Osteoblast (primary cell): ENCODE measurements around the gene FRRS1L. TPM values are rescaled to one million over a fixed set of nuclear protein-coding genes. Genes with fewer than 3 reads are reported as not detected.

Experiments
- DNase-seq: peaks from one replicate; pipeline ENCODE4 v3.0.0; 2011; ENCODE audit warnings: low spot score, mixed read lengths; ENCODE audit not compliant: insufficient read length; ENCODE audit errors: missing footprints
- H2AFZ ChIP-seq: 2 replicates; pipeline ENCODE4 v1.6.0; 2011; ENCODE audit warnings: mild to moderate bottlenecking, low read length
- H3K27ac ChIP-seq: 2 replicates; pipeline ENCODE4 v1.5.1; 2011; ENCODE audit warnings: mild to moderate bottlenecking, low read depth, low read length, moderate library complexity
- H3K27me3 ChIP-seq: 2 replicates; pipeline ENCODE4 v1.6.0; 2012; ENCODE audit warnings: mild to moderate bottlenecking, control low read depth, inconsistent platforms, low read length, moderate library complexity; ENCODE audit not compliant: insufficient read depth
- H3K36me3 ChIP-seq: 2 replicates; pipeline ENCODE4 v1.5.1; 2011; ENCODE audit warnings: mild to moderate bottlenecking, low read length, control low read depth, moderate library complexity; ENCODE audit not compliant: insufficient read depth
- H3K4me1 ChIP-seq: 2 replicates; pipeline ENCODE4 v1.5.1; 2011; ENCODE audit warnings: mild to moderate bottlenecking, low read length, control low read depth, moderate library complexity; ENCODE audit not compliant: insufficient read depth
- H3K4me2 ChIP-seq: 2 replicates; pipeline ENCODE4 v1.6.0; 2011; ENCODE audit warnings: mild to moderate bottlenecking, low read length; ENCODE audit not compliant: insufficient read depth
- H3K4me3 ChIP-seq: fragments of 200-600 bp; sonication (generic); 3 replicates; pipeline ENCODE4 v1.5.1; 2012; ENCODE audit warnings: mild to moderate bottlenecking, low read length, inconsistent platforms; ENCODE audit not compliant: insufficient read depth
- H3K79me2 ChIP-seq: 2 replicates; pipeline ENCODE4 v1.6.0; 2012; ENCODE audit warnings: mild to moderate bottlenecking, low read length, control low read depth, inconsistent platforms; ENCODE audit not compliant: insufficient read depth
- H3K9me3 ChIP-seq: 2 replicates; pipeline ENCODE4 v1.5.1; 2011; ENCODE audit warnings: low read depth, low read length, control low read depth
- H4K20me1 ChIP-seq: 2 replicates; pipeline ENCODE4 v1.6.0; 2012; ENCODE audit warnings: mild to moderate bottlenecking, low read length, control low read depth; ENCODE audit not compliant: insufficient read depth
- total RNA-seq: library from RNA; depleted of rRNA; stranded (reverse); fragments of >200 nt; gene quantifications from 2 replicates; pipeline ENCODE4 v1.2.3, GENCODE V29; 2012
- TF ChIP-seq, protein P1 (sequence below): IDR thresholded peaks from 2 replicates; pipeline ENCODE4 v1.5.1; 2011; ENCODE audit warnings: mild to moderate bottlenecking, low read depth, low read length, moderate library complexity; ENCODE audit errors: extremely low read depth

FRRS1L gene
- total RNA-seq, 1 donor, result 0.36 TPM

DNA sequence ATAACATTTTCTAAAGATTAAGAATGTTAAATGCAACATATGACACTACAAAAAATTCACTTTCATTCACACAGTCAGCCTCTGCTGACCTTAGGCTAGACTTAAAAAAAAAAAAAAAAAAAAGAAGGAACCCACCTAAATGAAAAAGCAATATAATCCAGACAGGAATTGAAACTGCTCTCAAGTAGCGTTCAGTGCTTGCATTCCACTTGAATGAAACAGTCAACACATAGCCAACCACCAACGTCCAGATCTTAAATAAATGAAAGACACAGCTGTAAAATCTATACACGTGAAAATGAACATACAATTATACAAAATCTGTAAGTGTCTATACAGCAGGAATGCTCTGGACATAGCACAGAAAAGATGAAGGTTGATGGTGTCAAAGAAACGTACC is 58.7 kb downstream of the FRRS1L start:
- no peaks in the 10 kb centered on the region for H4K20me1 ChIP-seq
- H3K27me3 ChIP-seq, result no peaks in the 10 kb centered on the region
- H2AFZ ChIP-seq, result no peak overlapping the region
- H3K4me3 ChIP-seq, result peak overlapping the region; percentile 62
- TF ChIP-seq, protein P1, sequence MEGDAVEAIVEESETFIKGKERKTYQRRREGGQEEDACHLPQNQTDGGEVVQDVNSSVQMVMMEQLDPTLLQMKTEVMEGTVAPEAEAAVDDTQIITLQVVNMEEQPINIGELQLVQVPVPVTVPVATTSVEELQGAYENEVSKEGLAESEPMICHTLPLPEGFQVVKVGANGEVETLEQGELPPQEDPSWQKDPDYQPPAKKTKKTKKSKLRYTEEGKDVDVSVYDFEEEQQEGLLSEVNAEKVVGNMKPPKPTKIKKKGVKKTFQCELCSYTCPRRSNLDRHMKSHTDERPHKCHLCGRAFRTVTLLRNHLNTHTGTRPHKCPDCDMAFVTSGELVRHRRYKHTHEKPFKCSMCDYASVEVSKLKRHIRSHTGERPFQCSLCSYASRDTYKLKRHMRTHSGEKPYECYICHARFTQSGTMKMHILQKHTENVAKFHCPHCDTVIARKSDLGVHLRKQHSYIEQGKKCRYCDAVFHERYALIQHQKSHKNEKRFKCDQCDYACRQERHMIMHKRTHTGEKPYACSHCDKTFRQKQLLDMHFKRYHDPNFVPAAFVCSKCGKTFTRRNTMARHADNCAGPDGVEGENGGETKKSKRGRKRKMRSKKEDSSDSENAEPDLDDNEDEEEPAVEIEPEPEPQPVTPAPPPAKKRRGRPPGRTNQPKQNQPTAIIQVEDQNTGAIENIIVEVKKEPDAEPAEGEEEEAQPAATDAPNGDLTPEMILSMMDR, result no peak
- peak overlapping the region; percentile 81 for H3K27ac ChIP-seq
- H3K4me1 ChIP-seq, result peaks cover 50% of the 10 kb centered on the region
- H3K36me3 ChIP-seq, result peaks cover 5% of the 10 kb centered on the region
- DNase-seq, result no peak
- H3K4me2 ChIP-seq, result peak overlapping the region; percentile 92
- H3K9me3 ChIP-seq, result no peaks in the 10 kb centered on the region
- peaks cover 86% of the 10 kb centered on the region for H3K79me2 ChIP-seq

DNA sequence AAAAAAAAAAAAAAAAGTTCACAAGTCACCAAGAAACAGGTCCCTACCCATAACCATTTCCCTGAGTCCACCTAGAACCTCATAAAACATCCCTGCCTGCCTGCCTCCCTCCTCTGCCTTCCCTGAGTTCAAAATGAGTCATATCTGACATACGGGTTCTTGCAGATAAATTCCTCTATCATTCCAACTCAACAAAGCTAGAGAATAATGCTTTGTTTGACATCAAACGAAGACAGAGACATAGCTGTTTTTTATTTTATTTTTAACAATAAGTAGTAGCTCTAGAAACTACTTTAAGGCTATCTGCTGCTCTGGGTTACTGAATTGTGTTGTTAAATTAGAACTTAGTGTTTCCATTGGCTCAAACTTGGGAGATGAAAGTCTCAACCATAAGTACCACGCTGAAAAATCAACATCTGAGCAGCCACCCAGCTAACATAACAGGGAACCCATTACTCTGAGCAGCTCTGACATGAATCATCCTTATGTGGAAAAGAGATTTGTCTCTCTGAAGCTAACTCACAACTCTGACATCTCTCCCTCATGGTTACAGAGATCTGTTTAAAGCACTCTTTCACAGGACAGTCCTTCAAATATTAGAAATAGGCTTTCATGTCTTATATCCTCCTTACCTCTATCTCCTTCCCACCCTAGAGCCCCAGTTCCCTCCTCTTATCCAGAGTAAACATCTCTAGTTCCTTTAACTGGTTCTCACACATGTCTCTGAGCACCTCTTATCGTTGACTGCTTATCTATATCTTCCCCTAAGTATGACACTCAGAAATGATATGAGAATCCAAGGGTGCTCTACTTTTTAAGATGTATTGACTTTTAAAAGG is 59.4 kb downstream of the FRRS1L start:
- Histone ChIP-seq H3K9me3 (no peaks in the 10 kb centered on the region), H3K4me2 (peak overlapping the region; percentile 92), H3K36me3 (peaks cover 5% of the 10 kb centered on the region), H3K27ac (peak overlapping the region; percentile 81), H3K4me1 (peaks cover 50% of the 10 kb centered on the region), H3K79me2 (peaks cover 86% of the 10 kb centered on the region), H3K27me3 (no peaks in the 10 kb centered on the region), H2AFZ (peak overlapping the region; percentile 49), H4K20me1 (no peaks in the 10 kb centered on the region), H3K4me3 (peak overlapping the region; percentile 62)
- TF ChIP-seq, protein P1, result no peak
- peak; percentile 84 for DNase-seq

DNA sequence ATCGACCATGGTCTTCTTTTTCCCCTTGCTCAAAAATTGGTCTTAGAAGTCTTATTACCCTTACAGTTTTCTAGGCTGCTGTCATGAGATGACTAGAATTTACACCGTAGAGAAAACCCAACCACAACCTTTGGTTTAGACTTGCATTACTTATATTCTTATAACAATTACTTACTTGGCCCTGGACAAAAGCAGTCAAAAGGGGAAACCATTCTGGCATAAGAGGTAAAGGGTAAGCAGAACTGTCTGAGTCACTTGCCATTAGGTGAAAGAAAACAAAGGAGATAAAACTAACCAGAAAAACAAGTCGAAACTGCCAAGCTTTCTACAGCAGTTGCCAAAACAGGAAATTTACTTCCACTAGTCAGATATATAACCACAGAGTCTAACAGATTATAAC is 65.2 kb downstream of the FRRS1L start:
- H4K20me1 ChIP-seq, result peaks cover 27% of the 10 kb centered on the region
- peak overlapping the region; percentile 1 for H3K27ac ChIP-seq
- H3K4me1 ChIP-seq, result peaks cover 43% of the 10 kb centered on the region
- peak; percentile 86 for DNase-seq
- H3K4me2 ChIP-seq, result peak overlapping the region; percentile 40
- H2AFZ ChIP-seq, result no peak overlapping the region
- no peak overlapping the region for H3K4me3 ChIP-seq
- TF ChIP-seq, protein P1, result no peak
- peaks cover 12% of the 10 kb centered on the region for H3K36me3 ChIP-seq
- H3K9me3 ChIP-seq, result no peaks in the 10 kb centered on the region
- peaks cover 85% of the 10 kb centered on the region for H3K79me2 ChIP-seq
- no peaks in the 10 kb centered on the region for H3K27me3 ChIP-seq

DNA sequence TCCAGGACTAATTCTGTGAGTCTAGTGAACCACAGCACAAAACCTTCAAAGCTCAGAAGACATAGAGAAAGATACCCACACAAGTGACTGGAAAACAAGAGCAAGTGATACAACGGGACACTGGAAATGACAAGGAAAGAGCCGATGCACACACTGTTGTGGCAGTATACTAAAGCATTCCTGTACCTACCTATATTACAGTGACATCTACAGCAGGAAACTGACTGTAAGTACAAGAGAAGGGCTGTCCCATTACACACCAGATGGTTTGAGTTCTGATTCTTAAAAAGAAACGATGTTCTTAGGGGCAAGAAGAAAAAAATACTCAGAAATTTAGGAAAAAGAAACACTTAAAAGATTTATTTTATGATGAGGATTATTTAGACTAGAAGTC is 65.8 kb downstream of the FRRS1L start:
- Histone ChIP-seq H3K27me3 (no peaks in the 10 kb centered on the region), H3K9me3 (no peaks in the 10 kb centered on the region), H3K4me3 (no peak overlapping the region), H3K4me2 (peak overlapping the region; percentile 40), H3K36me3 (peaks cover 12% of the 10 kb centered on the region), H3K4me1 (peaks cover 41% of the 10 kb centered on the region), H4K20me1 (peaks cover 29% of the 10 kb centered on the region), H3K27ac (no peak overlapping the region), H2AFZ (no peak overlapping the region), H3K79me2 (peaks cover 85% of the 10 kb centered on the region)
- TF ChIP-seq, protein P1, result no peak
- no peak for DNase-seq
